Measurements from ENCODE around the gene CTIF. TPM values are rescaled to one million over a fixed set of nuclear protein-coding genes. Genes with fewer than 3 reads are reported as not detected.

Gene CTIF
- polyA plus RNA-seq, 10 donors: 25.4 to 43.6 (median 34.2) TPM

Other genes starting within 250 kb of the CTIF start
- 1 to 10 TPM; 2.6 to 5.8 (median 3.8) TPM for gene ZBTB7C, start 129.6 kb upstream of the CTIF start, polyA plus RNA-seq (ENCODE audit: insufficient read length in 10 of 10)